GM20431 (cell line): Measurements from ENCODE around the gene SPECC1L.

Source experiments
- in situ Hi-C: fragments of 300-500 bp; cut with MseI, MboI; formaldehyde crosslinking; loops from one replicate; pipeline ENCODE4 v1.15.0; 2020; ENCODE audit warnings: low sequenced_read_pairs; ENCODE audit not compliant: unreplicated experiment

Gene SPECC1L

DNA sequence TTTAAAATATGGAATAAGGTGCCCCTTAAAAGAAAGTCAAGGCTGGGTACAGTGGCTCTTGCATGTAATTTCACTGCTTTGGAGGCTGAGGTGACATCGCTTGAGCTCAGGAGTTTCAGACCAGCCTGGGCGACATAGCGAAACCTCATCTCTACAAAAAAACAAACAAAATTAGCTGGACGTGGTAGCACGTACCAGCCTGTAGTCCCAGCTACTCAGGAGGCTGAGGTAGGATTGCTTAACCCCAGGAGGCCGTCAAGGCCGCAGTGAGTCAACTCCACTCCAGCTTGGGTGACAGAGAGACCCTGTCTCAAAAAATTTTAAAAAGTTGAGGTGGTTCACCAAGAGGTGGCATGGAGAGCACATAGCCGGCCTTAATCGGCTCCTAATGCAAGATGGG lies 139.1 kb downstream of the SPECC1L start:
- in situ Hi-C loops: no loop called here

DNA sequence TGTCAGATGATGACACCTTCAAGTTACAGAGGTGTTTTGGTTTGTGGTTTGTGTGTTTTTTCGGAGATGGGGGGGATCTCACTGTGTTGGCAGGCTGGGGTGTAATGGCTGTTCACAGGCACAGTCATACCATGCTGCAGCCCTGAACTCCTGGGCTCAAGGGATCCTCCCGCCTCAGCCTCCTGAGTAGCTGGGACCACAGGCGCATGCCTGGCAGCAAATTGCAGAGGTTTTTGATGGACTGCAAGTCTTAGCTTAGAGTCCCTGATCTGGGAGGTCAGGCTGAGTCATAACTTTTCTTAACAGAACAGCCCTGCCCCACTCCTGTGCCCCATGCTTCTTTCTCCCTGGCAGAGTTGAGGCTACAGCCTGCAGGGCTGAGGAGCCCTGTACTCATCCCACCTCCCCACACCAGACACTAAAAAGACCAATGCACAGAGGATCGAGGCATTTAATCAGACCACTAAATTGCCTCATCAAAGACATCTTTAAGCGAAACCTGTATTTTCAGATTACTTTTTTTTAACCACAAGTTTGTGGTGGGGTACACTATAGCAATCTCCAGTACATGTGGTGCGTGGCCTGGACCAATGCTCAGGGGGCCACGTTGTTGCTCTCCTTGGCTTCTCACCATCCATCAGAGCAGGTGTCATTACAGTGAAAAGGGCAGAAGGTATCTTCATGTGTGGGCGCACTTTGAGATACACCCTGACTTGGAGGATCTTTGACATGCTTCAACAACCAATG lies 139.7 kb downstream of the SPECC1L start:
- in situ Hi-C loops: no loop called here

DNA sequence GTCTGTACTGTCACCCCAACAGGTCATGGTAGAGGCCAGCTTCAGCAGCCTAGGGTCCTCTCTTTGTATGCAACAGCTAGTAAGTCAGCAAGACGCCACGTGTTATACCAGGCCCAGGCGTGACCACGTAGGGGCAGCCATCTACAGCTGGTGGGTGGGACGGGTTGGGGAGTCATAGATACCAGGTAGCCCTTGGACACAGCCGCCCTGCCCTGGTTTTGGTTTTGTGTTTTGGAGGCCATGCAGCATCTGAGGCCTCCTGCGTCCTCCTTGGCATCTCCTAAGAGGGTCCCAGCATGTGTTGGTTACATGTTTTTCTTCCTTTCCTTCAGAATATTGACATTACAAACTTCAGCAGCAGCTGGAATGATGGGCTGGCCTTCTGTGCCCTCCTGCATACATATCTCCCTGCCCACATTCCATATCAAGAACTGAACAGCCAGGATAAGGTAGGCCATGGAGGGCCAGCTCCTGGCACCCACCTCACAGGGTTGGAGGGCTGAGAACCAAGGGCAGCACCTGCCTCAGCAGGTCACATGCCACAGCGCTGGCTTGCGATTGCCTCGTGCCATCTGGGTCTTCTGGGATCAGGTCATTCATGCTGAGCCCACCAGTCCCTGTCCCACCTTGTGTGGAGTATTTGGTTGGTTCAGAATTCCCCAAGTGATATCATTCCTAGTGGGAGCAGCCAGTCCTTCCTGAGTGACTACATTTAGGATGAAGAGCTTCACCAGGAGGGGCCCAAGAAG lies 140.8 kb downstream of the SPECC1L start:
- in situ Hi-C loops: no loop called here

DNA sequence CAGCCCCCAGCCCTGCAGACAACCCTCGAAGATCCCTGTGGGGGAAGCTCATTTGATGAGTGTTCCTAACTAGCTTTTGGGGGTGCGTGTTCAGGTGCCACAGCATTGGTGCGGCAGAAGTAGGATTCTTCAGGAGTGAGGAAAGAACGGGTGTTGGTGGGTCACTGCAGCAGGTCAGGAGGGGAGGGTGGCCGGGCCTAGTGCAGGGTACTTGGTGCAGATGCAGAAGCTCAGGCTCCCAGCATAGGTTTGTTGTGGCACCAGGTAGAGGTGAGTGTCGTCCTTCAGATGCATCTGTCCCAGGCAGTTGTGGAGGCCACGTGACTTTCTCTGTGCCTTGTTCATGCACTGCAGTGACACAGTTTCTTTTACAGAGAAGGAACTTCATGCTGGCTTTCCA lies 141.6 kb downstream of the SPECC1L start:
- in situ Hi-C loops: no loop called here

DNA sequence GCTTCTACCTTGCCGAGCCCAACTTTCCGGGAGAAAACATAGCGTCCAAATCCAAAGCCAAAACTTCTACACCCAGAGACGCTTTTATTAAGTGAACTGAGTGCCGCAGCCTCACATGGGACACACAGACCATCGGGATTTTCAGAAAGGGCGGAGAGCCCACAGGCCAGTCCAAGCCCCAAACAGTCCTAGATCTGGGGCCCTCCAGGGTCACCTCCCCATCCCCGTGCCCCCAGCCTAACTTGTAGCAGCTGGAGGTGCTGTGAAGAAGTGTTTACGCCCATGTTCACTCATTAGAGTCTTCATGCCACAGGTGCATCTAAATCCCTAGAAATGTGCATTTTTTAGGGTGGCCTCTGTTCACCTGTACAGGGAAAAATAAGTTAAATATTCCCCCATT lies 142.6 kb downstream of the SPECC1L start:
- in situ Hi-C loops: no loop called here

DNA sequence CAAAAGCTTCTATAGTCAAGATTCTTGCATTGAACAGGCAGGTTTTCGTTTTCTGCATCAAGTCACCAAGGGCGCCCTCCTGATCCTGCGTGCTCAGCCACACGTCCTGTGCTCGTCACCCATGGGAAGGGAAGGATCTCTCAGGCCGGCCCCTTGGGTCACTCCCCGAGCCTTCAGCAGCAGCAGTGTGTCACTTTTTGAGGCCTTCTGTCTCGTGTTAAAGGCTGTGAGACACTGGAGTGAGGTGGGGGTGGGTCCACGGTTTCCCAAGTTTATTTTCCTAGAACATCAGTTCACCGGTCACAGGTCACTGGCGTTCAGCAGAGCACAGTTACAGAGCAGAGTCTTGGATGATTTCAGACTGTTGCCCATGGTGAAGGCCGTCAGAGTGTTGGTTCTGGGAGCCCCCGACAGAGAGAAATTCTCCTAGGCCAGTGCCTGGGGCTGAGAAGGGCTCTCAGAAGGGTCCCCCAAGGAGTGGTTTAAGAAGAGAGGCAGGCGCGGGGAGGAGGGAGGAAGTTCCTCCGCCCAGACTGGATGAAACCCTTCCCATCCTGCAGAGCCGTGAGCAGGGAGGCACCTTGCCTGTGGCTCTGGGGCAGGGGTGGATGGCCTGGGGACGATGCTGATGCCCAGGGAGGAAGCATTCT lies 143.2 kb downstream of the SPECC1L start:
- in situ Hi-C loops: no loop called here

DNA sequence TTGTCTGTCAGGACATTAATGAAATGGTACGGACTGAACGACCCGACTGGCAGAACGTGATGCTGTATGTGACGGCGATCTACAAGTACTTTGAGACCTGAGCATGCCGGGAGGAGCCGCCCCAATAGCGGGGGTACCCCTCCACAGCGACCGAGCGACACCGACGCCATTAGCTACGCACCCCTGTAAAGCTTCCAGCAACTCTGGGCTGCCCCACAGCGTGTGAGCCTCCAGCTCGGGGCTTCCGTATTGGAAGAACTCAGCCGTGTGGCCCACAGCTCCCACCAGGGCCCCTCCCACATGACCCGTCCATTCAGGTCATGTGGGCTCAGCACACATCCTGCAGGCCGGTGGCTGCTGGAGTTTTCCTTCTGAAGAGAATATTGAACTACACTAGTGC lies 143.9 kb downstream of the SPECC1L start:
- in situ Hi-C loops: no loop called here

DNA sequence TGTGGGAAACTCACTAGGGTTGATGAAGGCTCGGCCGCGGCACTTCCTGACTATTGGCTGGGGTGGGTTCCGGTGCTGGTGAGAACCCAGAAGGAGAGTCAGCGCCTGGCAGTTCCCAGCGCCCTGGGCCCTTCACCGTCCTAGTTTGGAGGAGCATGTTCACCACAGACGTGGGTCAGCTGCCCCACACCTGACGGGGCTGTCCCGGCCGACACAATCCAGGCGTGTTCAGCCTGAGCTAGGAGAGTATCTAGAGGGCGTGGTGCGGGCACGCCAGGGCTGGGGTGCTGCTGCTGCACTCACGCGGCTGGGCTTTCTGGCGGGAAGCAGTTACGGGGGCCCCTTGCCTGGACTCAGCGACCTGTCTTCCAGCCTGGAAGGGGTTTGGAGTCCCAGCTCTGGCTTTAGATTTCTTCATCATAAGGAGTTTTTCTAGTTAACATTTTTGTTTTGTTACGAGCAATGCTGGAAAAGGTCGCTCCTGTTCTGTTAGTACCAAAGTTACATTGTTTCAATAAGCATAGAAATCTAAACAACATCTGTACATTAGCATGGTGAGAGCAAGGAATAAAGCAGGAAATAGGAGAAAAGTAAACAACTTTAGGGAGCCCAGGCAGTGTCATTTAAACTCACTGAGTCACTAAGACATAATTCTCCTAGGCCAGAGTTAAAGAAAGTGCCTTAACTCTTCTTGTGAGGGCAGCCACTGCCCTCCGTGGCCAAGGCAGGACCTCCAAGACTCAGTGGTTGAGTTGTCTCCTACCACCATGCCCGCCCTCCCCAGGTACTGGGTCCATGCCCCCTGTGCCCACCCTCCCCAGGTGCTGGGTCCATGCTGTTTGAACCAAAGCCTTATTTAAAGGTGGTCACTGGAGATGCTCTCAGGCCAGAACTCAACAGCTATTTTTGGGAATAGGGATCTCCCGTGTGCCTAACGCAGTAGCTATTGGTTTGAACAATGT lies 144.6 kb downstream of the SPECC1L start:
- in situ Hi-C loops: no loop called here

DNA sequence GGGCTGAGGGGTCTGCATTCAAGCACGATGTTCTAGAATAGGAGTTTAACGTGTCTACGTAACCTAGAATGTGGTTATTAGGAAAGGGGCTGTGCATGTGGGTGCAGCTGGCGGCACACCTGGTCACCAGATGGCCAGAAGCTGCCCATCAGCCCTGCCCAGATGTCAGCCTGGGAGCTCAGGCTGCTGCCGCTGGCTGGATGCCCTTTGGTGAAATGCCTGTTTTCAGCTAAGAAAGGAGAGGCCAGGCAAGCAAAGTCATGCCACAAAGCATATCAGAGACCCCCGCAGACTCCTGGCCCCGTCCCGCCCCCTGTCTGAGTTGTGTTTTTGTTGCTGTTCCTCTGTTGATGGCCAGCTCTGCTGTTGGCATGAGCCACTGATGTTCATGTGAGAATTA lies 145.5 kb downstream of the SPECC1L start:
- in situ Hi-C loops: no loop called here

DNA sequence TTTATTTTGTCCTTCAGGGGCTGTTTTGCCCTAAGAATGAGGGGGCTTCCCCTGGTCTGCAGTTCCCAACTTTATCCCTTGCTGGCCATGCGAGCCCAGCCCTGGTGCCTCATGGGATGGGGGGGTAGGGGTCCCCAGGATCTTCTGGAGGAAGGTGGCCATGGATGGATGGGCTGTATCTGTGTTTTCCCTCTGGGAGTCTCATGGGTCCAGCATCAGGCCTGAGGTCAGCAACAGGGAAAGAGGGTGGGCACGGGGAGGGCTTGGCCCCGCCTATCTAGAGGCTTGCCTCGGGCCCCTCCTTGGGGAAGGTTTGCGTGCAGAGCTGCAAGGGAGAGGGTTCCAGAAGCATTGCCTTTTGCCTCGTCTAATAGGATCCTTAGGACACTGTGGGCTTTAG lies 146.0 kb downstream of the SPECC1L start:
- in situ Hi-C loops: no loop called here

DNA sequence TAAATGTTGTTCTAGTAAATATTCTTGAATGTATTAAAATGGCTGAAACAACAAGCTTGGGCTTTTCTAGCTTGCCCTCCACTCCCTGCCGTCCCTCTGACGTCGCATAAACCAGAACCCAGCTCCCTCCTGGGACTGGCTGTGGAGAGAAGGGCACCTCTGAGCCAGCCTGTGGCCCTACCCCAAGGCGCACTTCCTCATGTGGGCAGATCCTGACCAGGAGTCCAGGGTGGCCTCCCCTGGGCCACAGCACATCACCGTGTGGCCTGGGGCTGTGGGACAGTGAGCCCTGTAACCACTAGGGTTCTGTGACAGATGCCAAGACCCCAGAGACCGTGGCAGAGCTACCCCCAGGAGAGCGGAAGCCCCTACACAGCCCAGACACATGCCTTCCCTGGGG lies 146.6 kb downstream of the SPECC1L start:
- in situ Hi-C loops: no loop called here

DNA sequence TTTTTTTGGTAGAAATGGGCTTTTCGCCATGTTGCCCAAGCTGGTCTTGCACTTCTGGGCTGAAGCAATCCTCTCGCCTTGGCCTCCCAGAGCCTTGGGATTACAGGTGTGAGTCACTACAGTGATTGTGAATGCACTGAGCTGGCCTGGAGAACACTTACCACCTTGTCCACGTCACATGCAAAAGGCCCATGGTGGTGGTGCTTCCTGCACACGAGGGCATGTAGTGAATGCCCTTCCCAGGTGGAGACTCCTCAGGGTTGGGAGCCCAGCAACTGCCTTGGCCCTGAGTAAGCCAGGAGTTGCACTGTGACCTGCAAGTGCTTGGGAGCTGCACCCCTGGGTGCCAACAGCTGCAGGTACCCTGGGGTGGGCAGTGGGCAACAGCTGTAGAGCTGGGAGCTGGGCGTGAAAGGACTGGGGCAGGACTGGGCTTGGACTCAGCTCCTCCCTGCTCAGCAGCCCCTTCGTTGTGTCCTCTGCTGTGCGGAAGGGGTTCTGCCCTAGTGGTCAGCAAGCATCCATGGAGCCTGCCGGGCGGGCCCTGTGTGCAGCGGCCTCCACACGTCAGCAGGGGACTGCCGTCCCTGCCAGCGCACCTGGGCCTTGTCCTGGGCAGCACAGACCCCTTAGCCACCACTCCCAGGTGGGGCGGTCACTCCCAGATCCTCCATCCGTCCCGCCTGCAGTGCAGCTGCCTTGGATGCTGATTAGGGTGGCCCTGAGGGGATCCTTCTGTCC lies 147.4 kb downstream of the SPECC1L start:
- in situ Hi-C loops: no loop called here

DNA sequence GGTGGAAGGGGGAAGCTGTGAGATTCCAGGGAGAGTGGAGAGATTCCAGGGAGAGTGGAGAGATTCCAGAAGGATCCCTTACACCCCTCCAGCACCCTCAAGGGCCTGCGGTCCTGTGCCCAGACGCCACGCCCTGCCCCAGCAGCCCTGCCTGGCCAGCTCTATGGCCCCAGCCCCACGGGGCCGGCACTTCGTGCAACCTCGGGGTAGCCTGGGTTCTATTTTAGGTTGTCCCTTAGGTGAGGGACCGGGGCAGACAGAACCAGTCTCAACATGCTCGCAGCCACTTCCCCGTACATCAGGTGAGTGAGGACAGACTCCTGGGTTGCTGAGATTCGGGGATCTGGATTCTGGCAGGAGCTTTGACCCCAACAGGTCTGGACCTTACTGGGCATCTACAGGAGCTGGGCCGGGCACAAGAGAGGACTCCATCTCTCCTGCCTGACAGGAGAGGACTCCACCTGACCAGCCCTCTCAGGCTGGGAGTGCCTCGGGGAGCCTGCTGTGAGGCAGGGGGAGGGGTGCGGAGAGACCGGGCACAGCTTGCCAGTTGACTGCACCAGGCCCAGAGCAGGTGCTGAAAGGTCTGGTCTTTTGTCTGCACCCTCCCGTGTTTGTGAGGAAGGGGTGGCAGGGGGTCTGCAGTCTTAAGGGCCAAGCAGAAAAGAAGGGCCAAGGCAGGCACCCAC lies 148.3 kb downstream of the SPECC1L start:
- in situ Hi-C loops: no loop called here

DNA sequence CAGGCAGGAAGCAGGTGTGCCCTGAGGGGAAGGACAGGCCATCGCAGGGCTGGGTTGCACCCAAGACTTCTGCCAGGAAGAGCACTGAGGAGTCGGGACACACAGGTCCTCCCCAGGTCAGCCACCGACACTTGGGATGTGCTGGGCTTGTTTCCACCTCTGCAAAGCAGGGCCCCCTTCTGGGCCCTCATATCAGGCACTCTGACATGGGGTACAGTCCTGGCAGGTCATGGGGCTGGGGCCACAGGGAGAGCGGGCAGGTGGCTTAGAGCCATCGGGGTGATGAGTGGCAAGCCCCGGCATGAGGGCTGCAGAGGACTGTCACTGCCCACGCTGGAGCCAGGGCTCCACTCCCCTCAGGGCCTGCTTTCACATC lies 148.8 kb downstream of the SPECC1L start:
- in situ Hi-C loops: no loop called here

DNA sequence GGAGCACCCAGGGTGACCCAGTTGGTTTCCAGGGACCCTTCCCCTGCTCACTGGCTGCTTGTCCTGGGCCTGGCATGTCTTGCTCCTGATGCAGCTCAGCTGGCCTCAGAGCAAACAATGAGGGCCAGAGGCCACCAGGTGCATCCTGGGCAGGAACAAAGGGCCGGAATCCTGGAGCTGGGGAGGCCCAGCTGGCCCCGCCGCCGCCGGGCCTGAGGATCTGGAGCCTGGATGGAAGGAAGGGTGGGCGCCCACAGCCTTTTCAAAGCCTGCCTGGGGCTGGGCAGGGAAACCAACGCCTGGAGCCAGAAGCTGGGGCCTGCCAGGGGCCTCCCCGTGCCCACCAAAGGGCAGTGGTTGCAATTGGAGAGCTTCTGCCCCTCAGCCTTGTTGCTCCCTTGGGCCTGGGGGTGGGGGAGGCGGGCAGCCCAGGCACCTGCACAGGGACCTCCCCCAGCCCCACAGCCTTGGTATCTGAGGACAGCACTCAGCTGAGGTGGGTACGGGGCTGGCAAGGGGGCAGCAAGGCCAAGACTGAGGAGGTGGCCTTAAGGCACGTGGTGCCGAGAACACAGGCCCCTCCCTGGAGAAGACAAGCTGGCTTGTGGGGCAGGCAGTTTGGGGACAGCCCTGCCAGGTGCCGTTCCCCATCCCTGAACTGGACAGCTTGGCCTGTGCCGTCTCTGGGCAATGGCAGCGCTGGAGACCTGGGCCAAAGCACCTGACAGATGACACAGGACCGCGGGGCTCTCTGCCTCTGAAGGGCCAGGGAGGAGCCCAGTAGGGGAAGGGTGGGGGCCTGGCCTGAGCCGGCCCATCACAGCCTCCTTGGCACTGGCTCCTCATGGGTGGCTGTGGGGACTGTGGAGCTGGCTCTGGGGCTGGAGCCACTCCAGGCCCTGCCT lies 149.7 kb downstream of the SPECC1L start:
- in situ Hi-C loops: loop anchor here (10.0 kb wide), 1 partner anchor 104 kb away; no protein-coding TSS in a partner anchor

DNA sequence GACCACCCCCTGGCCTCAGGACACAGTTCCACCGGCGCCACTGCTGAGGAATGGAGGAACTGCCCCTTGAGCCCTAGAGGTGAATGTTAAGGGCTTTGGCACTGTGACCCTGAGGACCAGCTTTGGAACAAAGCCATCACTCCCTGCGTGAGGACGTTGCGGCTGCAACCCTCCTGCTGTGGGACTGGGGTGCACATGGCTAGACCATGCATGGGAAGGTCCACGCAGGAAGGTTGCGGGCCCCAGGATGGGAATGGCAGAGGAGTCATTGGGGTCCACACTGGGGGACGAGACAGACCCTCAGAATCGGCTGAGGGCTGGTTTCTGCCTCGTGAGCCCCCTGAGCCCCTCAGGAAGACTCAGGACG lies 150.3 kb downstream of the SPECC1L start:
- in situ Hi-C loops: loop anchor here (10.0 kb wide), 1 partner anchor 104 kb away; no protein-coding TSS in a partner anchor

DNA sequence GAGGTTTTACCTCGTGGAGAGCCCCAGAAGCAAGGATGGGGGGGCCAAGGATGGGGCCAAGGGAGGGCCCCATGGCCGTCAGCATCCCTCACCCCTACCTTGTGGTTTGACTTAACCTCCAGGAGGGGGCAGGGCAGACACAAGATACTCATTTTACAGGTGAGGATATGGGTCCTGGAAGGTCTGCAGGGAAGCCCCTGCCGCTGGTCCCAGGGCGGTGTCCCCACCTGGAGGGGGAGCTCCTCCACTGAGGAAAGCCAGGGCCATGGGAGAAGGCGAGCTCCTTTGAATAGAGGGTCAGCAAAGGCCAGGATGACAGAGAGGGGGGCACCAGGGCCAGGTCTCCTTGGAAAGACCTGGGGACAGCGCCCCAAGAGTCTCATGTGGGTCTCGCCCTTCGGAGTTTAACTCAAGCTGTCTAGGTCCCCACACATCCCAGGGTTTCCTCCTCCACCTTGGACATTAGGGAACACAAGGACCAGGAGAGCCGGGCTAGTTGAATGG lies 150.8 kb downstream of the SPECC1L start:
- in situ Hi-C loops: loop anchor here (10.0 kb wide), 1 partner anchor 103 kb away; no protein-coding TSS in a partner anchor
